ENCODE data around the gene GRIK3.

DNA sequence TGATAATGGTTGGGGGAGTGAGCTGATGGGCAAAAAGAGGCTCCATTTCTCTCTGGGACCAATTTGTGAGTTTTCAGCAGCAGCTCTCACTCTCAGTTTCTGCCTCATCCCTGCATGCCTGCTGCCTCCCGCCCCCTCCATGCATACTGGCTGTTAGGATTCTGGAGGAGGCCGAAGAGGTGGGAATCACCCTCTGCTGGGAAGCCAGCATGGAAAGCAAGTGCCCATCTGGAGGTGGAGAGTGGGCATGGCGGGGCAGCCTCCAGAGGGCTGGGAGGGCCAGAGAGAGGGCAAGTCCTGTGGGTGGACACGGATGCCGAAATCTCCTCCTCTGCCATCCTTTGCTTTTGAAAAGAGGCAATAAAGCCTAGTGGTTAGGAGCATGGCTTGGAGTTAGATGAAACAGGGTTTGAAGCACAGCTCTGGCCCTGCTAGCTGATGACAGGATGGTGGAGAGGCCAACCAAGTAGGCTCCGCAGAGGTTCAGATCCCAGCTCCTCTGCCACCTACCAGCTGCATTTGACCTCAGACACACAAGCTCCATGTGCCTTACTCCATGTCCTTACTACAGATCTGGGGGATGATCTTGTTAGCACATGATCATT lies 113.4 kb downstream of the GRIK3 start:
- TF ChIP-seq POLR2A (IDR thresholded peaks at IDR 0.05) = no peak
- TF ChIP-seq, protein P1, sequence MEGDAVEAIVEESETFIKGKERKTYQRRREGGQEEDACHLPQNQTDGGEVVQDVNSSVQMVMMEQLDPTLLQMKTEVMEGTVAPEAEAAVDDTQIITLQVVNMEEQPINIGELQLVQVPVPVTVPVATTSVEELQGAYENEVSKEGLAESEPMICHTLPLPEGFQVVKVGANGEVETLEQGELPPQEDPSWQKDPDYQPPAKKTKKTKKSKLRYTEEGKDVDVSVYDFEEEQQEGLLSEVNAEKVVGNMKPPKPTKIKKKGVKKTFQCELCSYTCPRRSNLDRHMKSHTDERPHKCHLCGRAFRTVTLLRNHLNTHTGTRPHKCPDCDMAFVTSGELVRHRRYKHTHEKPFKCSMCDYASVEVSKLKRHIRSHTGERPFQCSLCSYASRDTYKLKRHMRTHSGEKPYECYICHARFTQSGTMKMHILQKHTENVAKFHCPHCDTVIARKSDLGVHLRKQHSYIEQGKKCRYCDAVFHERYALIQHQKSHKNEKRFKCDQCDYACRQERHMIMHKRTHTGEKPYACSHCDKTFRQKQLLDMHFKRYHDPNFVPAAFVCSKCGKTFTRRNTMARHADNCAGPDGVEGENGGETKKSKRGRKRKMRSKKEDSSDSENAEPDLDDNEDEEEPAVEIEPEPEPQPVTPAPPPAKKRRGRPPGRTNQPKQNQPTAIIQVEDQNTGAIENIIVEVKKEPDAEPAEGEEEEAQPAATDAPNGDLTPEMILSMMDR (IDR thresholded peaks at IDR 0.05) = no peak

Measured in right lobe of liver (tissue), 4 donors.